DOHH2 (cell line): ENCODE data around the gene KDM1A.

Experiments
- EZH2phosphoT487 ChIP-seq: fragments of 200-600 bp; sonication (generic); IDR thresholded peaks from 2 replicates; pipeline ENCODE4 v1.6.1; 2017; ENCODE audit warnings: borderline replicate concordance, mild to moderate bottlenecking, antibody characterized with exemption, low read length, moderate library complexity, mixed read lengths
- TF ChIP-seq, protein P1 (sequence below): fragments of 200-600 bp; sonication (generic); IDR thresholded peaks from one replicate; pipeline ENCODE4 v1.5.1; 2014; ENCODE audit warnings: antibody characterized with exemption, mild to moderate bottlenecking, low read depth, low read length; ENCODE audit not compliant: poor library complexity, severe bottlenecking

GRCh38 chr1:22975694-22976093 is 43.6 kb upstream of the KDM1A start:
- TF ChIP-seq, protein P1, sequence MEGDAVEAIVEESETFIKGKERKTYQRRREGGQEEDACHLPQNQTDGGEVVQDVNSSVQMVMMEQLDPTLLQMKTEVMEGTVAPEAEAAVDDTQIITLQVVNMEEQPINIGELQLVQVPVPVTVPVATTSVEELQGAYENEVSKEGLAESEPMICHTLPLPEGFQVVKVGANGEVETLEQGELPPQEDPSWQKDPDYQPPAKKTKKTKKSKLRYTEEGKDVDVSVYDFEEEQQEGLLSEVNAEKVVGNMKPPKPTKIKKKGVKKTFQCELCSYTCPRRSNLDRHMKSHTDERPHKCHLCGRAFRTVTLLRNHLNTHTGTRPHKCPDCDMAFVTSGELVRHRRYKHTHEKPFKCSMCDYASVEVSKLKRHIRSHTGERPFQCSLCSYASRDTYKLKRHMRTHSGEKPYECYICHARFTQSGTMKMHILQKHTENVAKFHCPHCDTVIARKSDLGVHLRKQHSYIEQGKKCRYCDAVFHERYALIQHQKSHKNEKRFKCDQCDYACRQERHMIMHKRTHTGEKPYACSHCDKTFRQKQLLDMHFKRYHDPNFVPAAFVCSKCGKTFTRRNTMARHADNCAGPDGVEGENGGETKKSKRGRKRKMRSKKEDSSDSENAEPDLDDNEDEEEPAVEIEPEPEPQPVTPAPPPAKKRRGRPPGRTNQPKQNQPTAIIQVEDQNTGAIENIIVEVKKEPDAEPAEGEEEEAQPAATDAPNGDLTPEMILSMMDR, result no peak
- no peak for TF ChIP-seq EZH2phosphoT487
